Gastroesophageal sphincter (tissue), 4 donors: ENCODE results near the gene RAB11FIP3. TPM values are rescaled to one million over a fixed set of nuclear protein-coding genes. Genes with fewer than 3 reads are reported as not detected.

Experiments used
- ATAC-seq: fragments of 150-250 bp; one replicate; pipeline ENCODE4 v1.9.1; 2016; ENCODE audit warnings: mild to moderate bottlenecking, moderate library complexity
- H3K27ac ChIP-seq, 4 donors: fragments of 200-600 bp; sonication (generic) in 3 of 4; 1 replicate in 3 of 4; 2 replicates in 1 of 4; pipeline ENCODE4 v1.5.1; 2016 to 2019
- H3K27me3 ChIP-seq: fragments of 200-600 bp; sonication (generic); one replicate; pipeline ENCODE4 v1.5.1; 2019
- H3K36me3 ChIP-seq, 2 donors: fragments of 200-600 bp; sonication (generic); one replicate each; pipeline ENCODE4 v1.5.1; 2019; ENCODE audit warnings: control low read depth in 1 of 2
- H3K4me1 ChIP-seq, 3 donors: fragments of 200-600 bp; sonication (generic); 1 replicate in 2 of 3; 2 replicates in 1 of 3; pipeline ENCODE4 v1.5.1; 2016 to 2019; ENCODE audit warnings: control low read depth in 2 of 3
- H3K4me3 ChIP-seq, 2 donors: fragments of 200-600 bp; sonication (generic); one replicate each; pipeline ENCODE4 v1.5.1; 2019; ENCODE audit warnings: mild to moderate bottlenecking in 1 of 2, moderate library complexity in 1 of 2
- H3K9me3 ChIP-seq, 3 donors: fragments of 200-600 bp; sonication (generic); one replicate each; pipeline ENCODE4 v1.5.1; 2017 to 2019; ENCODE audit warnings: control low read depth in 2 of 3
- CTCF ChIP-seq, 4 experiments: fragments of 200-600 bp in 2 of 4; fragments of 450-650 bp in 2 of 4; sonication (generic) in 1 of 4; IDR thresholded peaks; one replicate each; pipeline ENCODE4 v1.5.1; 2017 to 2019; ENCODE audit warnings: antibody characterized with exemption in 4 of 4, mild to moderate bottlenecking in 2 of 4, moderate library complexity in 2 of 4
- EP300 ChIP-seq: sonication (generic); formaldehyde crosslinking; IDR thresholded peaks from one replicate; pipeline ENCODE4 v1.6.1; 2017; ENCODE audit warnings: antibody characterized with exemption, mild to moderate bottlenecking
- POLR2A ChIP-seq, 2 donors: fragments of 450-650 bp; IDR thresholded peaks; one replicate each; pipeline ENCODE4 v1.6.1; 2017; ENCODE audit warnings: antibody characterized with exemption in 2 of 2, mild to moderate bottlenecking in 2 of 2, moderate library complexity in 1 of 2
- POLR2AphosphoS5 ChIP-seq: sonication (generic); formaldehyde crosslinking; IDR thresholded peaks from one replicate; pipeline ENCODE4 v1.6.1; 2017; ENCODE audit warnings: antibody characterized with exemption
- WGBS, 2 donors: methylation state at CpG; one replicate each; pipeline ENCODE4 v1.1.5; 2018; ENCODE audit warnings: low coverage in 1 of 2; 5-methylcytosine and 5-hydroxymethylcytosine counted together
- total RNA-seq, 4 donors: library from RNA; depleted of rRNA; stranded (reverse); fragments of >200 nt; gene quantifications; one replicate each; pipeline ENCODE4 v1.1.0, GENCODE V29; 2016

RAB11FIP3 gene
- total RNA-seq, 4 donors from 2014 or later, result 47.4 to 88.9 (median 58.6) TPM

GRCh38 chr16:378821-379182, 46.6 kb upstream of the RAB11FIP3 start:
- no peaks in the 10 kb centered on the region for H3K27me3 ChIP-seq
- H3K36me3 ChIP-seq, result peaks cover 0 to 40% of the 10 kb centered on the region in 2 donors
- H3K4me1 ChIP-seq, result peaks cover 0 to 44% (median 28%) of the 10 kb centered on the region in 3 donors
- no peak overlapping the region for H3K4me3 ChIP-seq
- H3K27ac ChIP-seq, result no peak overlapping the region
- no peaks in the 10 kb centered on the region for H3K9me3 ChIP-seq
- WGBS, 2 donors, result no CpG with 5 or more reads among the region's 14 CpGs
- no peak for ATAC-seq
- no peak for TF ChIP-seq POLR2AphosphoS5
- TF ChIP-seq POLR2A (IDR thresholded peaks at IDR 0.05), result no peak
- TF ChIP-seq EP300, result no peak
- TF ChIP-seq CTCF (IDR thresholded peaks at IDR 0.05), result no peak

GRCh38 chr16:379183-379960, 46.1 kb upstream of the RAB11FIP3 start:
- no CpG with 5 or more reads among the region's 16 CpGs for WGBS, 2 donors
- no peaks in the 10 kb centered on the region for H3K27me3 ChIP-seq
- no peak for TF ChIP-seq CTCF (IDR thresholded peaks at IDR 0.05)
- no peak for TF ChIP-seq POLR2A (IDR thresholded peaks at IDR 0.05)
- TF ChIP-seq EP300, result no peak
- no peak for TF ChIP-seq POLR2AphosphoS5
- ATAC-seq, result no peak
- no peak overlapping the region for H3K4me3 ChIP-seq
- peaks cover 0 to 50% (median 28%) of the 10 kb centered on the region in 3 donors for H3K4me1 ChIP-seq
- no peaks in the 10 kb centered on the region for H3K9me3 ChIP-seq
- no peak overlapping the region for H3K27ac ChIP-seq
- peaks cover 0 to 34% of the 10 kb centered on the region in 2 donors for H3K36me3 ChIP-seq

DNA sequence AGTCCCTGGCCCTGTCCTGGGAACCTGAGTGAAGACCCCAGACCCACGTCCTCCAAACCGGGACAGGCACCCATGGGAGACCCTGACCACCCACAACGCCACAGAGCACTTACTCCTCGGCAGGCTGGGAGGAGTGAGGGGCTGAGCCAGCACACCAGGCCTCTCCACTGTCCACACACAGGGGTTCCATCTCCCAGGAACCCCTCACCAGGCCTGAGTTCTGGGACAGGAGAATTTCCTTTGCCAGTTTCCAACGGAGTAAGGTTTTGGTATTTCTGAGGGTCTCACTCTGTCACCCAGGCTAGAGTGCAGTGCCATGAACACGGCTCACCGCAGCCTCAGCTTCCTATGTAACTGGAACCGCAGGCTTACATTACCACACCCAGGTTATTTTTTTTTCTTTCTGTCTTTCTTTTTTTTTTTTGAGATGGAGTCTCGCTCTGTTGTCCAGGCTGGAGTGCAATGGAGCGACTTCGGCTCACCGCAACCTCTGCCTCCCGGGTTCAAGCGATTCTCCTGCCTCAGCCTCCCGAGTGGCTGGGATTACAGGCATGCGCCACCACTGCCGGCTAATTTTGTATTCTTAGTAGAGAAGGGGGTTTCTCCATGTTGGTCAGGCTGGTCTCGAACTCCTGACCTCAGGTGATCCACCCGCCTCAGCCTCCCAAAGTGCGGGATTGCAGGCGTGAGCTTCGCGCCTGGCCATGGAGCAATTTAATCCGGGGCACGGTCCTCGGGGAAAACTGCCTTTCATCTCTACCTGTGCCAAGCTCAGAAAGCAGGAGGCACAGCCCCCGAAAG, 45.3 kb upstream of the RAB11FIP3 start:
- Histone ChIP-seq H3K9me3 (no peaks in the 10 kb centered on the region), H3K27me3 (no peaks in the 10 kb centered on the region), H3K27ac (peak overlapping the region in 2 of 4 donors; percentile 75 to 85), H3K4me1 (peaks cover 0 to 50% (median 28%) of the 10 kb centered on the region in 3 donors), H3K4me3 (peak overlapping the region in 1 of 2 donors; percentile 97), H3K36me3 (peaks cover 0 to 26% of the 10 kb centered on the region in 2 donors)
- no peak for ATAC-seq
- 80 to 100% methylated on average over 1 to 2 of the region's 27 CpGs for WGBS, 2 donors
- TF ChIP-seq CTCF (IDR thresholded peaks at IDR 0.05) (no peak), POLR2AphosphoS5 (no peak), EP300 (no peak), POLR2A (IDR thresholded peaks at IDR 0.05) (no peak)

GRCh38 chr16:380762-381011, 44.8 kb upstream of the RAB11FIP3 start:
- Histone ChIP-seq H3K9me3 (no peaks in the 10 kb centered on the region), H3K4me1 (peaks cover 0 to 50% (median 28%) of the 10 kb centered on the region in 3 donors), H3K27me3 (no peaks in the 10 kb centered on the region), H3K4me3 (peak overlapping the region; percentile 79 to 97), H3K27ac (peak overlapping the region in 2 of 4 donors; percentile 75 to 85), H3K36me3 (peaks cover 0 to 21% of the 10 kb centered on the region in 2 donors)
- ATAC-seq, result no peak
- TF ChIP-seq POLR2A (IDR thresholded peaks at IDR 0.05) (no peak), POLR2AphosphoS5 (no peak), CTCF (IDR thresholded peaks at IDR 0.05) (no peak), EP300 (no peak)
- WGBS, 2 donors, result no CpG with 5 or more reads among the region's 12 CpGs
